Hepatocyte (in vitro differentiated cells): Measurements from ENCODE around the gene TMEM121.
"Not testable (repeated sequence)": the region's sequence is repeated elsewhere in the genome, so short reads cannot be mapped to it uniquely, and the experiment has no call there.

Experiments
- CTCF ChIP-seq: fragments of 200-600 bp; sonication (generic); IDR thresholded peaks from 2 replicates; pipeline ENCODE4 v1.5.1; 2016; ENCODE audit warnings: antibody characterized with exemption, mild to moderate bottlenecking; ENCODE audit not compliant: poor library complexity
- EZH2 ChIP-seq: fragments of 200-600 bp; sonication (generic); IDR thresholded peaks from 2 replicates; pipeline ENCODE4 v1.6.1; 2016; ENCODE audit warnings: antibody characterized with exemption, mild to moderate bottlenecking, borderline replicate concordance
- EZH2phosphoT487 ChIP-seq: fragments of 200-600 bp; sonication (generic); IDR thresholded peaks from one replicate; pipeline ENCODE4 v1.6.1; 2018; ENCODE audit warnings: antibody characterized with exemption, mild to moderate bottlenecking, low read depth, moderate library complexity; ENCODE audit not compliant: unreplicated experiment, severe bottlenecking

GRCh38 chr14:105564536-105564935, 38.2 kb downstream of the TMEM121 start:
- not testable (repeated sequence) for TF ChIP-seq EZH2, CTCF, EZH2phosphoT487
